Liver (tissue), 9 donors: ENCODE data around the gene GARNL3. TPM values are rescaled to one million over a fixed set of nuclear protein-coding genes. Genes with fewer than 3 reads are reported as not detected.

ENCODE experiments used
- DNase-seq: peaks from one replicate; pipeline ENCODE4 v3.0.0-alpha.2; 2017; ENCODE audit warnings: low spot score
- H3K27ac ChIP-seq, 2 donors: one replicate each; pipeline ENCODE4 v1.7.0; 2013; ENCODE audit warnings: inconsistent platforms in 2 of 2, low read length in 2 of 2, control low read depth in 1 of 2, low read depth in 1 of 2, mild to moderate bottlenecking in 1 of 2
- H3K27me3 ChIP-seq, 4 donors: one replicate each; pipeline versions ENCODE4 v1.6.1 to v1.7.0; 2013; ENCODE audit warnings: low read length in 3 of 4, inconsistent platforms in 1 of 4, mild to moderate bottlenecking in 1 of 4, moderate library complexity in 1 of 4; ENCODE audit not compliant: control insufficient read depth in 4 of 4, insufficient read depth in 4 of 4
- H3K36me3 ChIP-seq, 4 donors: one replicate each; pipeline versions ENCODE4 v1.6.1 to v1.7.0; 2013; ENCODE audit warnings: low read length in 3 of 4, mild to moderate bottlenecking in 3 of 4, low read depth in 1 of 4, moderate library complexity in 1 of 4; ENCODE audit not compliant: control insufficient read depth in 4 of 4, insufficient read depth in 3 of 4
- H3K4me1 ChIP-seq, 4 donors: one replicate each; pipeline versions ENCODE4 v1.6.1 to v1.7.0; 2013; ENCODE audit warnings: low read length in 3 of 4, mild to moderate bottlenecking in 3 of 4, moderate library complexity in 1 of 4; ENCODE audit not compliant: control insufficient read depth in 4 of 4, insufficient read depth in 4 of 4
- H3K4me3 ChIP-seq, 3 donors: one replicate each; pipeline versions ENCODE4 v1.6.1 to v1.7.0; 2013; ENCODE audit warnings: low read length in 3 of 3, control low read depth in 1 of 3, low read depth in 1 of 3, mild to moderate bottlenecking in 1 of 3
- H3K9ac ChIP-seq, 2 donors: one replicate each; pipeline ENCODE4 v1.7.0; 2013; ENCODE audit warnings: low read length in 2 of 2, mild to moderate bottlenecking in 2 of 2, moderate library complexity in 2 of 2, control low read depth in 1 of 2, low read depth in 1 of 2
- H3K9me3 ChIP-seq, 4 donors: one replicate each; pipeline versions ENCODE4 v1.6.1 to v1.7.0; 2013; ENCODE audit warnings: low read length in 3 of 4; ENCODE audit not compliant: control insufficient read depth in 4 of 4
- ATF3 ChIP-seq: IDR thresholded peaks from 2 replicates; pipeline ENCODE4 v1.6.1; 2016; ENCODE audit warnings: antibody characterized with exemption
- EGR1 ChIP-seq, 2 donors: IDR thresholded peaks; 2 replicates each; pipeline ENCODE4 v1.6.1; 2016 to 2018; ENCODE audit warnings: antibody characterized with exemption in 2 of 2, low read depth in 2 of 2
- FOXA1 ChIP-seq: IDR thresholded peaks from 2 replicates; pipeline ENCODE4 v1.6.1; 2016; ENCODE audit warnings: antibody characterized with exemption
- FOXA2 ChIP-seq: IDR thresholded peaks from 2 replicates; pipeline ENCODE4 v1.6.1; 2016; ENCODE audit warnings: antibody characterized with exemption
- GABPA ChIP-seq, 2 donors: IDR thresholded peaks in 1 of 2; conservative IDR thresholded peaks in 1 of 2; 2 replicates each; pipeline ENCODE4 v1.6.1; 2016; ENCODE audit warnings: antibody characterized with exemption in 2 of 2, mild to moderate bottlenecking in 1 of 2, moderate library complexity in 1 of 2
- HNF4A ChIP-seq, 2 donors: conservative IDR thresholded peaks; 2 replicates each; pipeline ENCODE4 v1.6.1; 2016; ENCODE audit warnings: antibody characterized with exemption in 2 of 2, mild to moderate bottlenecking in 2 of 2
- HNF4G ChIP-seq: IDR thresholded peaks from 2 replicates; pipeline ENCODE4 v1.6.1; 2016; ENCODE audit warnings: antibody characterized with exemption
- JUND ChIP-seq, 2 donors: IDR thresholded peaks; 2 replicates each; pipeline ENCODE4 v1.6.1; 2016; ENCODE audit warnings: antibody characterized with exemption in 2 of 2
- NR2F2 ChIP-seq: IDR thresholded peaks from 2 replicates; pipeline ENCODE4 v1.6.1; 2016; ENCODE audit warnings: antibody characterized with exemption
- RAD21 ChIP-seq, 2 donors: IDR thresholded peaks; 2 replicates each; pipeline ENCODE4 v1.6.1; 2016; ENCODE audit warnings: antibody characterized with exemption in 2 of 2, mild to moderate bottlenecking in 2 of 2
- REST ChIP-seq: IDR thresholded peaks from 2 replicates; pipeline ENCODE4 v1.6.1; 2016; ENCODE audit warnings: antibody characterized with exemption, mild to moderate bottlenecking
- RXRA ChIP-seq, 2 donors: IDR thresholded peaks; 2 replicates each; pipeline ENCODE4 v1.6.1; 2017 to 2018; ENCODE audit warnings: antibody characterized with exemption in 2 of 2, mild to moderate bottlenecking in 1 of 2
- TAF1 ChIP-seq: conservative IDR thresholded peaks from 2 replicates; pipeline ENCODE4 v1.6.1; 2016; ENCODE audit warnings: antibody characterized with exemption, mild to moderate bottlenecking
- YY1 ChIP-seq: IDR thresholded peaks from 2 replicates; pipeline ENCODE4 v1.6.1; 2016; ENCODE audit warnings: antibody characterized with exemption, mild to moderate bottlenecking
- WGBS: extraction: QIAGEN DNeasy Blood & Tissue Kit; methylation state at CpG from one replicate; pipeline ENCODE4 v1.1.7; 2013; 5-methylcytosine and 5-hydroxymethylcytosine counted together
- polyA plus RNA-seq, 2 donors: library from polyadenylated mRNA; stranded (reverse) in 1 of 2; unstranded in 1 of 2; fragments of 200-250 nt in 1 of 2; fragments of >200 nt in 1 of 2; fragmentation: Nextera tagmentation in 1 of 2; extraction: Ambion mirVana in 1 of 2; gene quantifications; one replicate each; pipeline versions ENCODE4 v1.2.1 to v1.2.3, GENCODE V29; 2013 to 2015
- total RNA-seq, 2 donors: library from RNA; depleted of rRNA; stranded (reverse); fragments of >200 nt; gene quantifications; one replicate each; pipeline ENCODE4 v1.2.3, GENCODE V29; 2014
- TF ChIP-seq, protein P1 (sequence below): IDR thresholded peaks from 2 replicates; pipeline ENCODE4 v1.6.1; 2016; ENCODE audit warnings: antibody characterized with exemption
- donor health status: healthy.
- donor health status: healthy.
- donor health status: healthy.
- donor health status: healthy.
- donor health status: healthy.

The GARNL3 gene
- total and polyA plus RNA-seq, 4 donors = 0.89 to 6.7 (median 3.5) TPM

DNA sequence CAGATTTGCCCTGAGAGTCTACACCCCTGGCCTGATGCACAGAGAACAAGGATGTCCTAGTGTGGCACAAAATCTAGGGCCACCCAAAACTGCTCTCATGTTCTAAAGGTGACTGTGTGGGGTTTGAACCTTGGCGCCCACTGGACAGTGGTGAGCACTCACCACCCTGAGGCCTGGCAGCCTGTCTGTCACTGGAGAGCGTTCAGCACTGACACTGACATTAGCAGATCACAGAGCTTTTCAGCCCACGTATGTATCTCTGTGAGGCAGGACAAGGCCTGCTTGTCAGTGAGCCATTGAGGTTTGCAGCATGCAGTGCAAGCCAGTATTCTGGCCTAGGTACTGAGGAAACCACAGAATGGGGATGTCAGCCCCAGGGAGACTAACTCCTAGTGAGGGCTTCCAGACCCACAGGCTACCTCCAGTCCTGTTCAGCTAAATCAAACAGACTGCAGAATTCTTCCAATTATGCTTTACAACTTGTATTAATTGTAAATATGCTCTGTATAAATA is 93.5 kb downstream of the GARNL3 start:
- H3K27me3 ChIP-seq = no peaks in the 10 kb centered on the region
- H3K4me3 ChIP-seq = no peak overlapping the region
- no peak overlapping the region for H3K9ac ChIP-seq
- TF ChIP-seq FOXA1 = no peak
- TF ChIP-seq HNF4G = no peak
- TF ChIP-seq FOXA2 = no peak
- no peak for TF ChIP-seq JUND (IDR thresholded peaks at IDR 0.05)
- no peak for TF ChIP-seq REST
- no peak for TF ChIP-seq HNF4A (conservative IDR thresholded peaks at IDR 0.05)
- TF ChIP-seq EGR1 (IDR thresholded peaks at IDR 0.05; ENCODE audit: low read depth in 2 of 2) = no peak
- TF ChIP-seq NR2F2 = no peak
- no peak for TF ChIP-seq YY1
- TF ChIP-seq, protein P1, sequence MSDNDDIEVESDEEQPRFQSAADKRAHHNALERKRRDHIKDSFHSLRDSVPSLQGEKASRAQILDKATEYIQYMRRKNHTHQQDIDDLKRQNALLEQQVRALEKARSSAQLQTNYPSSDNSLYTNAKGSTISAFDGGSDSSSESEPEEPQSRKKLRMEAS = no peak
- TF ChIP-seq RXRA (IDR thresholded peaks at IDR 0.05) = no peak
- no peak for TF ChIP-seq ATF3
- no peak for TF ChIP-seq TAF1
- no peak for TF ChIP-seq GABPA (IDR thresholded peaks at IDR 0.05 in 1 of 2, conservative IDR thresholded peaks at IDR 0.05 in 1 of 2)
- H3K4me1 ChIP-seq = peaks cover 0 to 6% (median 2%) of the 10 kb centered on the region in 4 donors
- H3K9me3 ChIP-seq = no peaks in the 10 kb centered on the region
- H3K36me3 ChIP-seq = peaks cover 0 to 13% (median 4%) of the 10 kb centered on the region in 4 donors
- DNase-seq = no peak
- H3K27ac ChIP-seq = no peak overlapping the region
- WGBS = 94% methylated on average over 3 of the region's 3 CpGs

DNA sequence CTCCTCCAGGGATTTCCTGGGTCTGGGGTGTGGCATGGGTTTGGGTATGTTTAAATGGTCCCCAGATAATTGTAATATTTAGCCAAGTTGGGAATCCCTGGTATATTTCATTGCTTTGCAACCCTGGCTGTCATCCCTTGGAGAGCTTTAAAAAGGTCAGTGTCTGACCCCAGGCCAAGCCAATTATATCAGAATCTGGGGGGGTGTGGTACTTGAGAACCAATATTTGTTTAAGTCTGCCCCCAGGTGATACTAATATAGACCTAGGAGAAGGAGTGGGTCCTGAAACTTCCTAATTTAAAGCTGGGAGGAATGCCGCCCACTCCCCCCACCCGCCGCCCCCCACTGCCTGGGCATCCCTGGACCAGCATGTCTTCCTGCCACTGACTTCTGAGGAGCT is 94.2 kb downstream of the GARNL3 start:
- H3K27ac ChIP-seq = no peak overlapping the region
- H3K4me1 ChIP-seq = peaks cover 0 to 6% (median 2%) of the 10 kb centered on the region in 4 donors
- no peak overlapping the region for H3K9ac ChIP-seq
- H3K27me3 ChIP-seq = no peaks in the 10 kb centered on the region
- H3K4me3 ChIP-seq = no peak overlapping the region
- TF ChIP-seq RXRA (IDR thresholded peaks at IDR 0.05) = no peak
- DNase-seq = no peak
- 96% methylated on average over 3 of the region's 3 CpGs for WGBS
- peaks cover 0 to 13% (median 4%) of the 10 kb centered on the region in 4 donors for H3K36me3 ChIP-seq
- no peaks in the 10 kb centered on the region for H3K9me3 ChIP-seq

DNA sequence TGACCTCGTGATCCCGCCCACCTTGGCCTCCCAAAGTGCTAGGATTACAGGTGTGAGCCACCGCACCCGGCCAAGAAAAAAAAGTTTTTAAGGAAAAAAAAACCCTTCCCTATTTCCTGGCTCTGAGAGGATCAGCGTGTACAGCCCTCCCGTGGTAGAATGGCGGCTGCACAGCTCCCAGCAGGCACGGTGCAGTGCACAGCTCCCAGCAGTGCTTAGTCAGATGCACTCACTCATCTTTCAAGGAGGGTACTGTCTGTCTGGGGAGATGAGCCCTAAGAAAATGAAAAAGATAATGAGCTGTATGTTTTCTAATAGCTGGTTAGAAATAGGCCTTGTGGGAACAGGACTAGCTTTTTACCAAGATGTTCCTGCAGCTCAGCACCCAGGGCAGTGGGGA is 95.7 kb downstream of the GARNL3 start:
- DNase-seq = no peak
- 85% methylated on average over 8 of the region's 8 CpGs for WGBS
- H3K36me3 ChIP-seq = peaks cover 0 to 12% (median 6%) of the 10 kb centered on the region in 4 donors

More for the DNA sequence above, 95.7 kb downstream of the GARNL3 start:
- no peak overlapping the region for H3K4me3 ChIP-seq
- no peak overlapping the region for H3K27ac ChIP-seq
- H3K4me1 ChIP-seq = peaks cover 0 to 6% (median 2%) of the 10 kb centered on the region in 4 donors
- TF ChIP-seq RAD21 (IDR thresholded peaks at IDR 0.05) = no peak
- no peak for TF ChIP-seq HNF4G
- no peak for TF ChIP-seq FOXA1
- TF ChIP-seq HNF4A (conservative IDR thresholded peaks at IDR 0.05) = no peak
- no peak for TF ChIP-seq EGR1 (IDR thresholded peaks at IDR 0.05; ENCODE audit: low read depth in 2 of 2)
- TF ChIP-seq NR2F2 = no peak
- no peak for TF ChIP-seq REST
- H3K27me3 ChIP-seq = no peaks in the 10 kb centered on the region
- H3K9me3 ChIP-seq = no peaks in the 10 kb centered on the region
- H3K9ac ChIP-seq = no peak overlapping the region
